ENCODE measurements around the gene TMEM63A.
"Not testable (repeated sequence)": the region's sequence is repeated elsewhere in the genome, so short reads cannot be mapped to it uniquely, and the experiment has no call there.

The TMEM63A gene

GRCh38 chr1:225842788-225843425 is 39.3 kb downstream of the TMEM63A start:
- DNase-seq: no peak

GRCh38 chr1:225842074-225842473 is 40.1 kb downstream of the TMEM63A start:
- no peak for DNase-seq

- DNase-seq: no peak
Measured at GRCh38 chr1:225840713-225841112, 41.5 kb downstream of the TMEM63A start.

GRCh38 chr1:225840223-225840610 is 42.0 kb downstream of the TMEM63A start:
- no peak for DNase-seq

- no peak for DNase-seq
Measured at GRCh38 chr1:225838793-225839192, 43.4 kb downstream of the TMEM63A start.

GRCh38 chr1:225836296-225836695 is 45.9 kb downstream of the TMEM63A start:
- not testable (repeated sequence) for DNase-seq

GRCh38 chr1:225835856-225836255 is 46.3 kb downstream of the TMEM63A start:
- DNase-seq: no peak

- no peak for DNase-seq
Measured at GRCh38 chr1:225834417-225835329, 47.5 kb downstream of the TMEM63A start.

GRCh38 chr1:225830841-225831240 is 51.3 kb downstream of the TMEM63A start:
- DNase-seq: no peak

- no peak for DNase-seq
Measured at GRCh38 chr1:225828706-225829345, 53.4 kb downstream of the TMEM63A start.

- no peak for DNase-seq
Measured at GRCh38 chr1:225827076-225827475, 55.1 kb downstream of the TMEM63A start.

- no peak for DNase-seq
Measured at GRCh38 chr1:225825607-225826007, 56.6 kb downstream of the TMEM63A start.

- no peak for DNase-seq
Measured at GRCh38 chr1:225825078-225825477, 57.1 kb downstream of the TMEM63A start.

- no peak for DNase-seq
Measured at GRCh38 chr1:225824533-225824941, 57.6 kb downstream of the TMEM63A start.

GRCh38 chr1:225823811-225824261 is 58.3 kb downstream of the TMEM63A start:
- DNase-seq: no peak

GRCh38 chr1:225822655-225823403 is 59.4 kb downstream of the TMEM63A start:
- DNase-seq: no peak

GRCh38 chr1:225820522-225821120 is 61.6 kb downstream of the TMEM63A start:
- DNase-seq: no peak

GRCh38 chr1:225819346-225820192 is 62.6 kb downstream of the TMEM63A start:
- no peak for DNase-seq

- DNase-seq: no peak
Measured at GRCh38 chr1:225818229-225818628, 64.0 kb downstream of the TMEM63A start.

GRCh38 chr1:225817611-225818061 is 64.5 kb downstream of the TMEM63A start:
- DNase-seq: no peak
